Measurements from ENCODE around the gene ADCY10.

Gene ADCY10

DNA sequence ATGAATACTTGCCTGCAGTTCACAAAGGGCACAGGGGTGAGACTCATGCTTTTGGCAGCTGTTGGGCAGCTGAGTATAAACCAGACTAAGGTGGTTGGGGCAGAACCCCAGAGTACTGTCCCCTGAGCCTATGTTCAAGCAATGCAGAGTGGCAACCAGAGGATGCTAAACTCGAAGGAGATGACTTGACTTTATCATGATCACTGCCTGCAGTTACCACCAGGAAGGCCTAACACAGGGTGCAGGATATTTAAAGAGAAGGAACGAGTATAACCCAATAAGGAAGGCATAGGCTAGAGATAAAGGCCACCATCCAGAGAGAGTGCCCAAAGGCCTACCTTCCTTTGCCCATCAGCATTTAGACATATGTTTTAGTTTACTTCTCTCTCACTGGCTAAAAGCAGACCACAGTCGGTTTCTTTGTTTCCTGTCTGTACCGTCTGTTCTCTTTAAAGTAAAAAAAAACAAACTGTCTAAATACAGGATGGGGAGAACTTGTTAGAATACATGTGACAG lies 108.8 kb downstream of the ADCY10 start:
- no peak for DNase-seq

DNA sequence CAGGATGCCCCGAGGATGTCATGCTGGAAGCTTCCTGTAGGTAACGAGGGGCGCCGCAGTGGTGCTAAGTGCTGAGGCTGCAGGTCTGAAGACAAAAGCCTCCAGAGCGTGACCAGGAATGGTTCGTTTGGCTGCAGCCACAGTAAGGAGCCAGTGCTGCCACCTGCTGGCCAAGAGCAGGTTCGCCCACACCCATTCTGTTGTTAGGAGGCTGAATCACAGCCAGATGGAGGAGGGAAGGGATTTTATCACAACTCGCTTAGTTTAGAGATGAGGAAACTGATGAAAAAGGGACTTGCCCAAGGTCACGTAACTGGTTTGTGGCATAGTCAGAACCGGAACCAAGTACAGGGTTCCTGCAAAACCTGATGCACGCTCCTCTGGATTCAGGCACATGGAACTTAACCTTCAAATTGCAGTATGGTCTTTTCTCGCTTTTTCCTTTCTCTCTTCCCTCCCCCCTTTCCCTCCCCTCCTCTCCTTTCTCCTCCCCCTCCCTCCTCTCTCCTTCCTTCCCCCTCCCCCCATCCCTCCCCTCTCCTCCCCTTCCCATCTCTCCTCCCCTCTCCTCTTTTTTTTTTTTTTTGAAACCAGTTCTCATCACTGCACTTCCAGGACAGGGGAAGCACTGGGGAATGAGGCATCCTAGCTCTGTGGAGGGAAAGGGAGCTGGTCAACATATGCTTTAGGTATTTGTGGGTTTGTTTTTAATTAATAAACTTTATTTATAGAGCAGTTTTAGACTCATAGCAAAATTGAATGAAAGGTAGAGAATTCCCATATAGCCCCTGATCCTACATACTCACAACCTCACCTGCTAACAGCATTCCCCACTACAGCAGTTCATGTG lies 110.4 kb downstream of the ADCY10 start:
- DNase-seq, result peak; percentile 88

DNA sequence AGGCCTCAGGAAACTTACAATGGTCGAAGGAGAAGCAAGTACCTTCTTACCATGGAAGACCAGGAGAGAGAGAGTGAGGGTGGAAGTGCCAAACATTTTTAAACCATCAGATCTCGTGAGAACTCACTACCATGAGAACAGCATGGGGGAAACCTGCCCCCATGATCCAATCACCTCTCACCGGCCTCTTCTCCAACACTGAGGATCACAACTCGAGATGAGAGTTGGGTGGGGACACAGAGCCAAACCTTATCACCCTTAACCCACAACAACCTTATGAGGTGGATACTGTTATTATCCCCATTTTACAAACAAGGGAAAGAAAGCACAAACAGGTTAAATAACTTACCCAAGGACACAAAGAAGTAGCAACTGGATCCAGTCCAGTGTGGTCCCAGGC lies 111.7 kb downstream of the ADCY10 start:
- DNase-seq, result no peak

DNA sequence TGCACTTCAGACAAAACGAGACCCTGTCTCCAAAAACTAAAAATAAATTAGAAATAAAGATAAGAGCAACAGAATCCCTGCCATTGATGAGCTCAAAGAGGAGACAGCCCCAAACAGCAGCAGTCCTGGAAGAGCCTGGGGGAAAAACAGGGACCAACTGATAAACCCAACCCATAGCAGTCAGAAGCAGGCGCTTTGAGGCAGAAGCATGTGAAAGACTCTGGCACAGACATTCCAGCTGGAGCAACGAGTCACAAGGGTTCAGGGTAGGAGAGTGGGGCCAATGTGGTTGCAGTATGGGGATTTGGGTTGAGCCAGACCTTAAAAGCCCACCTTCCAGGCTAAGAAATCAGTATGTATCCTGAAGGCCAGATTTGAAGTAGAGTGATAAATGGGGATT lies 113.7 kb downstream of the ADCY10 start:
- DNase-seq, result no peak

DNA sequence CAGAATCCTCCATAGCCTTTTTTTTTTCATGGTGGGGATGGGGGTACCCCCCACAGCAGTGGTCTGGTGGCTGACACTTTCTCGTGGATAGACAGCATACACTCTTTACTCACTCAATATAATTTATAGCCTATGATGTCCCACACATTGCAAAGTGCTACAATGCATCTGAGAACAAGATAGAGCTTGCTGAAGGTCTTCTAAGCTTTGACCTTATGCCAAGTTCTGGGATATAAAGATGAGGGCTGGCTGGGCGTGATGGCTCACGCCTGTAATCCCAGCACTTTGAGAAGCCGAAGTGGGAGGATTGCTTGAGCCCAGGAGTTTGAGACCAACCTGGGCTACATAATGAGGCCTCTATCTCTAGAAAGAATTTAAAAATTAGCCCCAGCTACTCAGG lies 114.2 kb downstream of the ADCY10 start:
- DNase-seq, result no peak

DNA sequence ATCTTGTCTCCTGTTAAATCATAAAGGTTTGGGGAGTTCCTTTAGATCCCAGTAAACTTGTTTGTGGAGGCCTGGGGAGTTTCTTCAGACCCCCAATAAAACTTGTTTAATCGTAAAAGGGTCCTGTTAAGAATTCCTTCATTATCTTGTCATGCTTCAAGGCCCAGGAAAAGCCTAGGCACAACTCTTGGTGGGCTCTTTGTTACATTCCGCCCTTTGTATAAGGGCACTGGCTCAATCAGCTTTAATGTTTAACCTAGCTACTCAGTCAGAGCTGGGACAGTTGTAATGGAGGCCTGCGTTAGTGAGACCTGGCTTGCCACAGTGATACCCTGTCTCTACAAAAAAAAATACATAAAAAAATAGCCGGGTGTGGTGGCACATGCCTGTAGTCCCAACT lies 115.0 kb downstream of the ADCY10 start:
- DNase-seq, result no peak

DNA sequence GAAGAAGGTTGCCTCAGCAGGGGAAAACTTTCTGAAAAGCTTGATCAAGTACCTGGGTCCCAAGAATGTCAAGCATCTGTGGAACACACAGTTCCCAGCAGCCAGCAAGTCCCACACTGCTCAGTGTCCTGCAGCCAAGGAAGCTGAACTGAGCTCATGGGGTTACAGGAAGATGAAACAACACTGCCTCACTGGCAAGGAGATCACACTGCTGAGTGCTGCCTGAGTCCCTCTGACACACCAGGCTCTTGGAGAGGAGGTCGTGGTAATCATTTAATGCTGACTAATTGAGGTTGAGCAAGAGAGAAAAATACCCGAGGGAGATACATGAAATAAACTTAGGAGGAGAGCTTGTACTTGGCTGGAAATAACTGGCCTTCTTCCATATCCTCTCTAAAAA lies 116.9 kb downstream of the ADCY10 start:
- no peak for DNase-seq

DNA sequence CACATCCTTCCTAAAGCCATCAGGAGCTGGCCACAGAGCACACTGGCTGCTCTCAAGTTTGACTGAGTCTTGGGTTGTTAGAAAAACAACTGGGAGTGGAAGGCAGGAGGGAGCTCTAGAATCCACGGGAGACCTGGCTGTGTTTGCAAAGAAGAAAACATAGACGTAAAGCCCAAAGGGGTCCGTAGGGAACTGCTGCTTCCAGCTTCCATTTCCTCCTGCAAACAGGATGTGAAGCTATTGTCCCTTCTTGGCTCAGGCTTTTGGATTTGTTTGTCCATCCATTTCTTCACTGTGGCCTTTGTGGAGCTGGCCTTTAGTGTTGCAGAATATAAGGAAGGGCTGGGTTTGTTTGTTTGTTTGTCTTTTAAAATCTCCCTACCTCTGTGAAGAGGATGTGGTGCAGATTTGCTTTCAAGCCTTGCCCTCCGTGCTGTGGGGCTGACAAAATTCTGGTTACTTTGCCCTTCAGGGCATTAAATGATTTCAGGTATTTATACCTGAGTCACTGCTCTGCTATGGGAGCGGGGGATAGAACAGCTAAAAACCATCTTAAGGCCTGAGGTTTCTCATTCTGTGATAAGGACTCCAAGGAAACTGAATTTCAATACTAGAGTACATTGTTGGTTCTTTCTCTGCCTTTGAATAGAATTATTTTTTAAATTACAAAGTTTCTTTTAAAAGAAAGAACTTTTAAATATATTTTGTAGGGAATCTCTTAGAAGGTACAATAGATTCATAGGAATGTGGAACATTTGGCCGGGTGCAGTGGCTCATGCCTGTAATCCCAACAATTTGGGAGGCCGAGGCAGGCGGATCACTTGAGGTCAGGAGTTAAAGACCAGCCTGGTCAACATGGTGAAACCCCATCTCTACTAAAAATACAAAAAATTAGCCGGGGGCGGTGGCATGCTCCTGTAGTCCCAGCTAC lies 117.9 kb downstream of the ADCY10 start:
- no peak for DNase-seq

DNA sequence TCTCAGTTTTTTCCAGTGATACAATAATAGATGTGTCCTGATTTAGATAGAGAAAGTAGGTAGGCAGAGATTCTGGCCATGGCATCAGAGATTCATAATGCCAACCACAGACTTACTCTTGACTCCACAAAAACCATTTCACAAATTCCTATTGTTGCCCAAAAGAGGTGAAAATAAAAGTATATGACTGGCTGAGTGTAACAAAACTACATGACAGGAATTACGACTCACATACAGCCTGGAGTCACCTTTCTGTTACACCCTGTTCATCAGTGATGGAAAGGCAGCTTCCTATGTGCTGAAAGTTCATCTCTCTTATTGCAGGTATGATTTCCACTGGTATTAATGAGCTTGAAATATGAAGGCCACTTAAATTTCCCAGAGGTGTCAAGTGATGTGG lies 119.9 kb downstream of the ADCY10 start:
- no peak for DNase-seq

DNA sequence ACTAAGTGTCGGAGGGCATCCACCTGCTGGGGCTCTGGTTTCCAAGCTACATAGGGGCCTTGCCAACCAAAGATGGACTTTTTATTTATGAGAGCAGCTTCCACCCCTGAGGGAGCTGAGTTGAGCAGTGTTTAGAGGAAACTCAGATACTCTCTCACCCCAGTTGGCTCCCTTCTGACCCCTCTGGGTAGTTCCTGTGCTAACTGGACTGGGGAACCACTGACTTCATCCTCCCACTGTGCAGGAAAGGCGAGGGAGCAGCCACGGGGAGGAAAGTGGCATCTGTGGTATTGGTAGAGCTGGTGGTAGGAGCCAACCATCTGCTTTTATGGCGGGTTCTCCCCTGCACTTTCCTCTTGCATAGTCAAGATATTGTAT lies 121.8 kb downstream of the ADCY10 start:
- no peak for DNase-seq

DNA sequence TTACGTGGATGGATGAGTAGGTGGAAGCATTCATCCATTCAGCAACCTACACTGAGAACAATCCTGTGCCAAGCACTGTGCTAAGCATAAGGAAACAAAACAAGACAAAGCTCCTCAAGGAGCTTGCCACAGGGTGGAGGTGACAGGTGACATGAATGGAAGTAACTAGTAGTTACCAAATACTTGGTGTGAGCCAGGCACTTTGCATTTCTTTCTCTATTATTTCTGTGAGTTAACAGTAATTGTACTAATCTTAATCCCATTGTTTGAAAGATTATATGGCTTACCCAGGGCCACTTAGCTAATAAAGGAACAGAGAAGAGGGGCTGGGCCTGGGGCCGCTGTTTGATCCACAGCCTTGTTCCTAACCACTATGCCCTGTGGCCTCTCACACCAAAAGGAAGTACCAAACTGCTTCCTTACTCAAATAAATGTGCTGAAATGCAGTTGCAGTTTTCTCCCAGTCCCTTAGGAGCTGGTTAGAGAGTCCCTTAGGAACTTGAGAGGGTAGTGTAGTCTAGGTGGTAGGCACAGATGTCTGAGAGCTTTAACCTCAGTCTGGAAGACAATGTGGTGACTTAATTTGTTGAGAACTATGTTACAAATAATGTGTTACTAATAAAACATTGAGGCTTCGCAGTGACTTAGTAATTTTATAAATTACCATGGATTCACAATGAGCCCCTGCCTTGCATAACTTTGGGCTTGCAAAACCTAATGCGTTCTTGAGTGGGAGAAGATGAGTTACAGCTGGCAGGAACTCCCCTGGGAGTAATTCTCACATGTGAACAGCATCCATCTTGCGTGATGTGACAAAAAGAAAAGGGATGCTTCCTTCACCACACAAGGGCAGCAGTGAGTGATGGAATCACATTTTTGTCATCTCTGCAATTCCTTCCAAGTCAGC lies 122.4 kb downstream of the ADCY10 start:
- no peak for DNase-seq

DNA sequence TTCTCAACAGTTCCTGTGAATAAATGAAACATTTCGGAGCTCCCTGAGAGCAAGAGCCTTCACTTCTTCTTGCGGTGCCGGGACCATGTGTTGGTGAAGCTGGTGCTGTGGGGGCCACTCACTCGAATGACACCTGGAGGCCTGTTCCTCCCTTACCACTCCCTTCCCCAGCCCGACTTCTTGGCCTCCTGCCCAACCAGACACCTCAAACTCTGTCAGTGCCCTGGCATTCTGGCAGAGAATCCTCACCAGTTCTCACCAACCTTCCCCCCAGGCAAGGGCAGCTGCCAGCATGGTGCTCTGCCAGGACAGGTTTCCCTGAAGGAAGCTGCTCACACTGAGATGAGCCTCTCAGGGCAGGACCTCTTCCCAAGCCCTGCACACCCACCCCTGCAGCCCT lies 123.8 kb downstream of the ADCY10 start:
- no peak for DNase-seq

DNA sequence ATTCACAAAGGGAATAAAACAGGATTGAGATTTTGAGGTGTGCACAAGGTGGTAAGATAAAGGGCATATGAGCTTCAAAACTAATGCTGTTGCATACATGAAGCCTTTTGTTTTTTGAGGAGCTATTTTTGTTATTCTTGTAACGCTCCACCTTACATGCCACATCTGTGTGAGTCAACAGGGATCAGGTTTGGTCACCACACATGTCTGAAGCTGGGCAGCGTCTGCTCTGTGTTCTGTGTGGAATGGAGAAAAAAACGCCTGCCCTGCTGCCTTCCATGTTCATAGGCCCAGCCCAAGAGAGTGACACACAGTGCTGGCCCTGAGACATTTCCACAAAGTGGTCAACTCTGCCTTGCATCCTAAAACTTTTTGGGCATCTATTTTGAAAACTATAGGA lies 124.4 kb downstream of the ADCY10 start:
- DNase-seq, result no peak

DNA sequence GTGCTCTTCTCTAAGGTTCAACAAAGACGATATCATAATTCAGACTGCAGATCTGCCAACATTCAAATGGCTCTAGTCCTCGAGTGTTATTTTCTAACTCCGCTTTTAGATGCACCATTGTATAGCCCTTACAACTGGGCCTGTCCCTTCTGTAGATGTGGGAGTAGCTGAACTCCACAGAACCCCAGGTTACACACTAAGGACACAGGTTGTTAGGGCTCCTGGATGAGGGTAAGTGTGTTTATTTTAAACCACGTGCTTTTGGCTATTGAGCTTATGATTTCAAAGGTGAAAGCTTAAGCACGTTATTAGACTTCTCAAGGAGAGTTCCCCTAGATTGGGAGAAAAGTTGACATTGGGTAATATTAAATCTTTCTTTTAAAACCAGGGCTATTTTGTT lies 127.4 kb downstream of the ADCY10 start:
- DNase-seq, result no peak

DNA sequence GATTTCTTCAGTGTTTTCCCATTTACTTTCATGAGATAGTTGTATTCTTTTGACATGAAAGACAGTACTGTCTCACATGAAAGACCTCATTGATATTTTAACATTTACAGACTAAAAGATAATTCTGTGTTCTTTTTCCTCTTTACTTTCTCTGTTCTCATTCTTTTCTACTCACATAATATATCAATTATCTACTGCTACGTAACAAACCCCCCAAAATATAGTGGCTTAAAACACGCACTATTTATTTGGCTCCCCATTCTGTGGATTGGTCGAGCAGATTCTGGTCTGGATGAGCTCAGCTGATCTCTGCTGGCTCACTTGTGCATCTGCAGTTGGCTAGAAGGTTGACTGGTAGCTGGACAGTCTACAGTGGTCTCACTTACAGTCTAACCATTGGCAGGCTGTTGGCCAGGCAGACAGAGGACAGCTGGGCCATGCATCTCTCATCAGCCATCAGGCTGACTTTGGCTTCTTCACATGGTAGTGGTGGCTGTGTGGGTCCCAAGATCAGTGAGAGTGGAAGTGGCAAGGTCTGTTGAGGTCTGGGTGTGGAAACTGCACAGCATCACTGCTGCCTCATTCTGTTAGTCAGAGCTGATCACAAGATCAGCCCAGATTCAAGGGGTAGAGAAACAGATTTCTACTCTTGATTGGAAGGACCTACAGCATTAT lies 128.9 kb downstream of the ADCY10 start:
- DNase-seq, result no peak

DNA sequence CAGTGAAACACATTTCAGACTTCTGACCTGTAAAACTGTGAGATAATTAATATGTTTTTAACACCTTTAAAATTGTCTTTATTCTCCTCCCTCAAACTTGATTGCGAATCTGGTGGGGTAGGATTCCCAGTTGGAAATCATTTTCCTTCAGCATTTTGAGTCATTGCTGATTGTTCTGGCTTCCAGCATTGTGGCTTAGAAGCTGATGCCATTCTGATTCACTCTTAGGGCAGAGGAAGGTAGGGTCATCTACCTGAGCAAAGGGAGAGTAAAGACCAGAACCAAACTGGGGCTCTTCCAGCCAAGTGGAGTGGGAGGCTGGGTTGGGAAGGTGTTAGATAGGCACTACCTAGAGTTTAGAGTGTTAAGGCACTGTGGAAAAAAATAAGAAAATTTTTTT lies 131.0 kb downstream of the ADCY10 start:
- DNase-seq, result no peak

DNA sequence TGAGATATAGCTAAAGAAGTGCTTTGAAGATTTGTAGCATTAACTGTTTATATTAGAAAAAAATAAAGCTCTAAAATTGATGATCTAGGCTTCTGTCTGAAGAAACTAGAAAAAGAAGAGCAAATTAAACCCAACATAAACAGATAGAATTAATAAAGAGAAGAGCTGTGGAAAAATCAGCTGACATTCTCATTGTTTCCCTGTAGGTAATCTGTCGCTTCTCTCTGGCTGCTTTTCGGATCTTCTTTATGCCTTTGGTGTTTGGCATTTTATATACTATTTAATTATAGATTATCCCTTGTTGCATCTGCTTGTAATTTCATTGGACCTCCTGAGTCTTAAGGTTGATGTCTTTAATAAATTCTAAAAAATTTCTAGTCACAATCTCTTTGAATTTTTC lies 132.4 kb downstream of the ADCY10 start:
- DNase-seq, result no peak

DNA sequence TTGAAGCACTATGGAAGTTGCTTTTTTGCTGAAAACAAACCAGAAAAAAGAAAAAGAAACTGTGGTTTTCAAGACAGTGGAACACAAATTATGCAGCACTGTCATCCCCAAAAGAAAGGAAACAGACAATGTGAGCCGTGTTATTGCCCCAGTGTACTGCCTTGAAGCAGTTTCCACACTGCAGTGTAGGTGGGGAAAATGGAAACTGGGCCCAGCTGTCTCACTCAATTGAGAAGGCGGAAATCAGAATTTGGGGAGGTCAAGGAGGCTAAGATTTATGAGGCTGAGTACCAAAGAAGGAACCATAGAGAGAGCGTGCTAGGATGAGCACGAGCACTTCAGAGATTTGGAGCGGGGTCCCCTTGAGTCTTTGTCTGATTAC lies 136.7 kb downstream of the ADCY10 start:
- no peak for DNase-seq

DNA sequence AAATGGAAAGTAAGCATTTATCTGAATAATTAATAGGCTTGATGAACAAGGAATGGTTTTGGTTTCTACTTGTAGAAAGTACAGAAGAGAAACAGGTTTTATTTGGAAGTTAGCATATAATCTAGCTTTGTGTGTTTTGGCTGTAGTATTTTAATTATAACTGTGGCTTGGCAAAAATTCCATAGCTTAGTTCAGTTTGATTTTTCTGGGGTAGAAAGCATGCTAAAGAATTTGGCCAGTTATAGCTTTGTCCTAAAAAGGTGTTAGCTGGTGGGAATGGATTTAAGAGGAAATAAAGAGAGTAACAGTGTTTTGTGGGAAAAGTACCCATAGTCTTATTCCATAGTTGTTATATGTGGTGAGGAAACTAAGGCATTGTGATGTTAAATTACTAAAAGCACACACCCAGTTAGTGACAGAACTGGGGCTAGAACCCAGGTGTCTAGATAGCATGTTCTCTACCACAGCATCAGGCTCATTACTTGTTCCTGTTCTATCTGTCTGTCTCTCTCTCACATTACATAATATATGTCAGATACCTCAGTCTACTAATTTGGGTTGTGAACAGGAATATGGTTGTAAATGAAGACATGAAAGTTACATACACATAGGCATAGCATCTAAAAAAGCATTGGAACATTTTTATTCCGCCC lies 137.2 kb downstream of the ADCY10 start:
- DNase-seq, result no peak

DNA sequence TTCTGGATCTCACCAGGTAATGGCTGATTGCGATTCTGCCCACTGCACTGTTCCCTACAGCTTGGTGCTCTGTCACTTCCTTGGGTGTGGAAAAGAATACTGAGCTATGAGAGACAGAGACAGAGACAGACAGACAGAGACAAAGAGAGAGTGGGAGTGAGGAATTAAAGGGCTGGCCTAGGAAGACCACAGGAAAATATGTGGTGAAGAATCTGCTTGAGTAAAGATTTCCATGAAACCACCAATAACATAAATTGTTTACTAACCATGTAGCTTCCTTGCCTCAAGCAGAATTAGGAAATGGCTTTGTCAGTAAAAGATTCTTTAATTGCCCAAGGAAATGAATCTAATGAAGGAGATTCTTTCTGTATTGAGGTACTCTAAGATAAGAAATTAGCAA lies 137.8 kb downstream of the ADCY10 start:
- no peak for DNase-seq

DNA sequence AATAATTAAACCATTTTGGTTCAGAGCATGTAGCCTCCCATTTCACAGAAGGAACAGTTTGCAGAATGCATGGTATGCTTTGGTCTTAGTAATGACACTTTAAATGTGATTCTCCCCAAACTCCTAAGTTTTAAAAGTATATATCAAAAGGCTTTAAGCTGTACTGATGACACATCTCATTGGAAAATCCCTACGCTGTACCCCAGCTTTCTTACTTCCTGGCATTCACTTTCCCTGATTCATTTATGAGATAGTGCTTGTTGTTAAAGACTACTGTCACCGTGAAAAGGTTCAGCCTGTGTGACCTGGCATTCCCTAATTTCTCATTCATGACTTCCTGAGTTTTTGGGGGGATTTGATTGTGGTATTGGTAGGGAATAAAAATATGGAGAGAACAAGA lies 138.8 kb downstream of the ADCY10 start:
- DNase-seq, result no peak

DNA sequence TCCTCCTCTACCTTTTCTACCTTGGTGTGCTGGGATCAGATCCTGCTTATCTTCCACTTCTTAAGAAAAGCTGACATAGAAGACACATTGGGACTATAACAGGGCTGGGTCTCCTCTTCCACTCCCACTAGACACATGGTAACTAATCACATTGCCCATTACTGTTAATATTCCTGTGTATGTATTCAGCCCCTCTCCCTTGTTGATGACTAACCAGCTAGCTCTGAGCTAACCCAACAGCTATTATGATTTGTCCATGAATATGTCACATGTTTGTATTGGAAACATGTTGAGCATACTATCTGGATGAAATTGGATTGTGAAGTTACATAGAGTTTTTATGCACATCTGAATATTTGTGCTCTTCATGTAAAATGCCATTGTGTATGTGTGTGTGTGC lies 139.2 kb downstream of the ADCY10 start:
- no peak for DNase-seq

Data from activated CD8-positive, alpha-beta memory T cell treated with anti-CD3 and anti-CD28 coated beads, Interleukin-2, amount 50 U/mL, for 4 hours (primary cell).